HG02642 (cell line): ENCODE data around the gene MAN1B1.
"Not testable (repeated sequence)": the region's sequence is repeated elsewhere in the genome, so short reads cannot be mapped to it uniquely, and the experiment has no call there.

Experiments used
- ATAC-seq: cut with Tn5 transposase; IDR thresholded peaks from one replicate; pipeline ENCODE4 v1.9.1; 2021; ENCODE audit warnings: mild to moderate bottlenecking; ENCODE audit not compliant: unreplicated experiment, poor library complexity

MAN1B1 gene

DNA sequence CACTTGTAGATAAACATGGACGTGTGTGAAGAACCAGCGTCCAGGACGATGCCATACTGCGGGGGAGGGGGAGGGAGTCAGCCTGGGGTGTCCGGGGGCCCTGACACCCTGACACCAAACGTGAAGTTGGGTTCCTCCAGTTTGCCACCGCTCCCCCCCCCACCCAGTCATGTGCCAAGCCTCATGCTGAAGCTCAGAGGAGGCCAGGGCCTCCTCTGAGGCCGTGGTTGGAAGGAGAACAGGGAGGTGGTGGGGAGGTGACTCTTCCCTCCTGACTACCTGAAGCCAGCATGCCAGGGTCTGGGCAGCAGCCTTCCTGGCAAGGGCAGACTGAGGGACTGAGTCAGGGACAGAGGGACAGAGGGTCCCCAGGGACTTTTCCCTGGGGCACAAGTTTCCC lies 34.5 kb upstream of the MAN1B1 start:
- no peak for ATAC-seq

- no peak for ATAC-seq
Measured at GRCh38 chr9:137052998-137053943, 33.5 kb upstream of the MAN1B1 start.

DNA sequence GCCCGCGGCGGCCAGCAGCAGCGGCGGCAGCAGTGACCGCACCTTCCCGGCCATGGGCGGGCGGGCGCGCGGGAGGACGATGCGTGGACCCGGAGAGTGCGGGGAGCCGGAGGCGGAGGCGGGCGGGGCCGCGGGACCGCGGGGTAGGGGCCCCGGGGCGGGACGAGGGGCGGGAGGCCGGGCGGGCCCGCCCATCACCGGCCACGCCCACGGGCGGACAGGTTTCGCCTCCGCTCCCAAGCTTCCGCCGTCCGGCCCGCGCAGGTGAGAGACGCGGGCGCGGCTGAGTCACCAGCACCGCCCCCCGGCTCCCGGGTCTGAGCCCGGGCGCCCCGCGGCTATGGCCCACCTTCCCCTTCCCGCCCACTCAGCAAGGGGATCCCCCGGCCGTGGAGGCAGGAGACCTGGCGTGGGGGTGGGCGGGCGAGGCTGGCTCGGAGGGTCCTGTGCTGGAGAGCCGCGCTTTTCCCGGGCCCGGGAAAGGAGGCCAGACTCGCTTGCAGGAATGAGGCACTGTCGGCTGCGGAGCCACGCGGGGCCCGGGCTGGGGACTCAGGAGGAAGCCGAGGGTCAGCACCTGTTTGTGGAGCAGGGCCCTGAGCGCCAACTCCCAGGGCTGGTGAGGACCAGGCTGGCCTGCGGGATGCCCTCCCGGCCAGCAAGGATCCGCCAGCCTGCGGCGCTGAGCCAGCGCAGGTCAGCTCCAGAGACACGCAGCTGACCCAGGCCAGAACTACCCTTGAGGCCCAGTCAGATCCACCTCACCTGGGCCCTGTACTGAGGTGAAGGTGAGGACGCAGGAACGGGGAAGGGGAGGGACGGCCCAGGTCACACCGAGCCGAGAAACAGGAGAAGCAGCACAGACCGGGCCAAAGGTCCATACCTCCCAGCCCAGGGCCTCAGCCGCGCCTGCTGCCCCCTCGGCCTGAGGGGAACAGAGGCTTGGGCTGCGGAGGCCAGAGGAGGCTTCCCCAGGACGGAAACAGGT lies 32.5 kb upstream of the MAN1B1 start, which contains the start of gene ENTPD2:
Gene ENTPD2, minus strand, starts transcription at position 118 of the 988 bp plus-strand sequence. Its CDS starts 64 bp downstream, at position 54.
- no peak for ATAC-seq

DNA sequence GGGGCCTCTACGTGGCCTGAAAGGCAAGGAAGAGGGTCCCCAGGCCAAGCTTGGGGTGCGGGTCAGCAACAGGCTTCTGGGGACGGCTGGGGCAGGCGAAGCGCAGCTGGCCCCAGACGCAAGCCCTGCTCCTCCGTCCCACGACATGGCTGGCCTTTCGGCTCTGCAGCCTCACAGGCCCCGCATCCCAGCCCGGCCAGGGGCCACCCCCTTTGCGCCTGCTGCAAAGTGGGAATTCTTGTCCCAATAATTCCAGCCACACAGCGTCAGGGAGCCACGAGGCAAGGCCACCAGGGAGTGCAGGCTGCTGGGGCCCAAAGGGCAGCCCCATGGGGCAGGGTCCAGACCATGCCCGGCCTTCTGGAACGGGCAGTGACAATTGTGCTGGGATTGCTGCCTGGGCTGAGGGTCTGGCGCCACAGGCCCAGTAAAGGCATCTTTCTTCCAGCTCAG lies 31.8 kb upstream of the MAN1B1 start:
- no peak for ATAC-seq

DNA sequence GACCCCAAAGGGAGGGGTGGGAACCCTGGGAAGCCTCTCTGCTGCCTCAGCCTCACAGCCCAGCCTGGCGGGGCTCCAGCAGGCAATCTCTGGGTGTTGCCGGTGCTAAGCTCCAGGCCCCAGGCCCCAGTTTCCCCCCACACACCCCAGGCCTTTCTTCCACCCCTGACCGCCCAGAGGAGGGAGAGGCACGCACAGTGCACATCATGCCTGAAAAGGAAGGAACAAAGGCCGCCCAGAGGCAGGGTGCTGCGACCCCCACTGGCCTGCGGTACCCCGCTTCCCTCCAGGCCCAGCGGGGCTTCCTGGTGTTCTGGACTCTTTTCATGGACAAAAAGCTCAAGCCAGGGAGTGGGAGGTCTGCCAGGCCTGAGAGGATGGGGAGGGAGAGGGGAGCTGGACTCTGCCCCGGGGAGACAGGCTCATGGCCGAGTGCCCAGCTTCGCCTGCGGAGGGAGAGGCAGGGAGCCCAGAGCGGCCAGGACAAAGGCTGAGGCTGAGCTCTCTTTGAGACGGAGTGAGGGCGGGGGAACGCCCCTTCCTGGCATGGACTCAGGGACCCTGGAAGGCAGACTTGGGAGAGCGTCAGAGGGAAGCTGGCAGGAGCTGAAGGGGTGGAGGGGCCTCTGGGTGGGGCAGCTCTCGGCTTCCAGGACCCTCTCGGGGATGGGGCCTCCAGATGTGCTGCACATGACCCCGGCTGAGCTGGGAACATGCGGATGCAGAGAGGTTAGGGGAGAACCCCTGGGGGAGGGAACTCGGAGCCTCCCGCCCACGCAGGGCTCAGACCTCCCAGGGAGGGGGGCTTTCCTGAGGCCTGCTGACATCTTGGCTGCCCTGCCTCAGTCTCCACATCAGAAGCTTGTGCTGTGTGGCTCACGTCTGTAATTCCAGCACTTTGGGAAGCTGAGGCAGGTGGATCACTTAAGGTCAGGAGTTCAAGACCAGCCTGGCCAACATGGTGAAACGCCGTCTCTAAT lies 31.1 kb upstream of the MAN1B1 start:
- no peak for ATAC-seq

- ATAC-seq = no peak
Measured at GRCh38 chr9:137056739-137057415, 29.9 kb upstream of the MAN1B1 start.

DNA sequence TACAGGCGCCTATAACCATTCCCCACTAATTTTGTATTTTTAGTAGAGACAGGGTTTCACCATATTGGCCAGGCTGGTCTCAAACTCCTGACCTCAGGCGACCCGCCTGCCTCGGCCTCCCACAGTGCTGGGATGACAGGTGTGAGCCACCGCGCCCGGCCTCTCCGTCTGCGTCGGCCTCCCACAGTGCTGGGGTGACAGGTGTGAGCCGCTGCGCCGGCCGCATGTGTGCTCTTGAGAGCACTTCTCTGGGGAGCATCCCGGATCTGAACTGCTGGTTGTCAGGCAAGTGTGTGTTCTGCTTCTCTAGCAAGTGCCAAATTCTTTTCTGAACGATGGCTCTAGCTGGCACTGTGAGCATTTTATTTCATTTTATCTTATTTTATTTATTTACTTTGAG lies 29.2 kb upstream of the MAN1B1 start:
- no peak for ATAC-seq

DNA sequence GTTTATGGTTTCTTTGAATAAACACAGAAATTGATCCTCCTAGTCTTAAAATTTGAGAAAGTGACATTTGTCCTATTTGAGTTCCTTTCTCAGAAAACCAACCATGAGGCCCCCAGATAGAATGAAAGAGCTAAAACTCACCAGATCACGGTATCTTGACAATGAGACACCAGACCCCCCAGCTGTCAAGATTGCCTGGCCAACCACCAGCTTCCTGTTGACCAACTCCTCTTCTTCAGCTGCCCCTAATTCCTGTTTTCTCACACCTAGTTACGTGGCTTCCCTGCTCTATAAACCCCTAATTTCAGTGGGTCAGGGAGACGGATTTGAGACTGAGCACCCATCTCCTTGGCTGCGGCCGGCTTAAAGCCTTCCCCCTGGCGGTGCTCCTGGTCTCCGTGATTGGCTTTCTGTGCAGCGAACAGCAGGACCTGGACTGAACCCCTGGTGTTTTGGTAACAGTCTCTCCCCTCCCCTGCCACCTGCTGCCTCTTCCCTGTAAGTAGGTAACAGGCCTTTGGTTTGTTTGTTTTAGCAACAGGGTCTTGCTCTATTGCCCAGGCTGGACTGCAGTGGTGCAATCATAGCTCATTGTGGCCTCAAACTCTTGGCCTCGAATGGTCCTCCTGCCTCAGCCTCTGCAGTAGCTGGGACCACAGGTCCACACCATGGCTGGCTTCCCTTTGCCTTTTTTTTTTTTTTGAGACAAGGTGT lies 28.1 kb upstream of the MAN1B1 start:
- no peak for ATAC-seq

- ATAC-seq = no peak
Measured at GRCh38 chr9:137062384-137062783, 24.4 kb upstream of the MAN1B1 start.

GRCh38 chr9:137062798-137063197 lies 24.0 kb upstream of the MAN1B1 start:
- not testable (repeated sequence) for ATAC-seq

DNA sequence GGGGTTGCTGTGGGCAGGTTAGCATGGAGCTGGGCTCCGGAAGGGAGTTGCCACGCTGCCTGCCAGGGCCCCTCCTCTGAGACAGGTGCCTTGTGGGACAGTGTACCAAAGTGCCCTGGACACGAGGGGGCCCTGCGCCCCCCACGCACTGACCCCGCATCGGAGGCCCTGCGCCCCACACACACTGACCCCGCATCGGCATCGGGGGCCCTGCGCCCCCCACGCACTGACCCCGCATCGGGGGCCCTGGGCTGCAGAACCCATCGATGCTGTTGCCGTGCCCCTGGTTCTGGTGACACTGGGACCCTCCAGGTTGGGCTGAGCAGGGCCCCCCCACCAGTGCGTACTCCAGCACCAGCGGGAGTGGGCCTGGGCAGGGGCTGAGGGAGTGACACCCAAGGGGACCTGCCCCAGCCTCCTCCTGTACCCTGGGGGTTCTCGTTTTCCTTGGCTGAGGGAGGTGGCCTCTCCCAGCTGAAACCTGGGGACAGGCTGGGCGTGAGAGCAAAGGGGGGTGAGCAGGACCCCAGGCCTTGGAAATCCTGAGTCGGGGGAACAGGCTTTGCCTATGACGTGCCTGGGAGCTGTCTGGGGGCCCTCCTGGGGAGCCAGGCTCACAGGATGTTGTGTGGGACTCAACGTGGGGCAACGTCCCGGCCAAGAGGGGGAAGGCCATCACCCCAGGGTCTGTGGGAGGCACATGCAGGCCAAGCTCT lies 23.3 kb upstream of the MAN1B1 start:
- ATAC-seq = no peak

- ATAC-seq = no peak
Measured at GRCh38 chr9:137064027-137064879, 22.5 kb upstream of the MAN1B1 start.

- ATAC-seq = no peak
Measured at GRCh38 chr9:137064880-137065164, 22.0 kb upstream of the MAN1B1 start.

DNA sequence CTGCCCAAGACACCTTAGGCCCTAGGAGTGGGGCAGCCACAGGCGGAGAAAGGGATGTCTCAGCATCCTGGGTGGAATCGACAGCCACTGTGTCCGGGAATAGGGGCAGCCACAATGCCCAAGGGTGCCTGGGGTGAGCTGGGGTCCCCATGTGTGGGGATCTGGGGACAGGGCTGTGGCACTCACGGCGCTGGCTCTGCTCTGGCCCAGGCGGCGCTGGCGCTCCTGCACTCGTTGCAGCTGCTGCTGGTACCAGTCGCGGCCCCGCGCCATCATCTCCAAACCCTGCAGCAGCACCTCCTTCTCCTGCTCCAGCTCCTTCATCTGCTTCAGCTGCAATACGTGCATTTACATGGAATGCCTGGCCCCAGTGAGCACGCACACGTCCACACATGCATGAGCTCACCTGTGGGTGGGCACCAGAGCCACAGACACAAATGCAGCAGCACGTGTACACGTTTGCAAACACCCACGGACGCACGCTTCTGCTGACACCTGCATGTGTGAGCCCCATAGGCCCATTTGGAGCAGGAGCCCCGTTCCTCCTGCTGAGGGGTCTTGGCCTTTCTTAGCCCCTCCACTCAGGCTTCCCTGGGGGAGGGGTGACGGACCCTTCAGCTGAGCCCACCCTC lies 21.3 kb upstream of the MAN1B1 start:
- no peak for ATAC-seq

- no peak for ATAC-seq
Measured at GRCh38 chr9:137066096-137066861, 20.5 kb upstream of the MAN1B1 start.
